Upper lobe of right lung (tissue), 1 donor: ENCODE measurements around the gene JSRP1. TPM values are rescaled to one million over a fixed set of nuclear protein-coding genes. Genes with fewer than 3 reads are reported as not detected.

Source experiments
- ATAC-seq: fragments of 200-7000 bp; cut with Tn5 transposase; one replicate; pipeline ENCODE4 v1.9.1; 2020; ENCODE audit warnings: mild to moderate bottlenecking, moderate library complexity
- DNase-seq: peaks from one replicate; pipeline ENCODE4 v3.0.0-alpha.2; 2020
- H3K27ac ChIP-seq: fragments of 200-600 bp; one replicate; pipeline ENCODE4 v1.8.0; 2022
- H3K27me3 ChIP-seq: fragments of 200-600 bp; one replicate; pipeline ENCODE4 v1.8.0; 2022; ENCODE audit warnings: mild to moderate bottlenecking
- H3K36me3 ChIP-seq: fragments of 200-600 bp; one replicate; pipeline ENCODE4 v1.8.0; 2022
- H3K4me1 ChIP-seq: fragments of 200-600 bp; one replicate; pipeline ENCODE4 v1.8.0; 2022
- H3K4me3 ChIP-seq: fragments of 200-600 bp; one replicate; pipeline ENCODE4 v1.8.0; 2022; ENCODE audit warnings: mild to moderate bottlenecking
- H3K9me3 ChIP-seq: fragments of 200-600 bp; one replicate; pipeline ENCODE4 v1.8.0; 2022
- CTCF ChIP-seq: fragments of 200-600 bp; IDR thresholded peaks from one replicate; pipeline ENCODE4 v1.8.0; 2022; ENCODE audit warnings: antibody characterized with exemption
- intact Hi-C: fragments of 100-400 bp; cut with DNase I; formaldehyde crosslinking; loops from one replicate; pipeline ENCODE4 v1.11.0; 2022
- total RNA-seq: library from RNA; stranded (reverse); fragmentation: NEBNext Ultra II Directional; extraction: Animal tissue kit (Norgen Biotek cat#: 25700); gene quantifications from one replicate; pipeline ENCODE4 v1.2.1, GENCODE V29; 2021
- donor health status: DM: no; HTN: yes; CAD: no; lungs with severe emphysema.

Gene JSRP1
- total RNA-seq, 1 donor from 2014 or later = 1.1 TPM

GRCh38 chr19:2261438-2262172 is 5.4 kb upstream of the JSRP1 start:
- Histone ChIP-seq H3K27me3 (no peaks in the 10 kb centered on the region), H3K27ac (no peak overlapping the region), H3K9me3 (no peaks in the 10 kb centered on the region), H3K36me3 (no peaks in the 10 kb centered on the region), H3K4me3 (no peak overlapping the region), H3K4me1 (peaks cover 16% of the 10 kb centered on the region)
- intact Hi-C loops = no loop called here
- ATAC-seq (peak; percentile 45), DNase-seq (peak; percentile 68)
- peak; percentile 66 for TF ChIP-seq CTCF

- no peaks in the 10 kb centered on the region for H3K27me3 ChIP-seq
- no peak for TF ChIP-seq CTCF
- H3K27ac ChIP-seq = no peak overlapping the region
- H3K36me3 ChIP-seq = no peaks in the 10 kb centered on the region
- no peak for DNase-seq
- no peak for ATAC-seq
- intact Hi-C loops = no loop called here
- H3K4me3 ChIP-seq = no peak overlapping the region
- H3K9me3 ChIP-seq = no peaks in the 10 kb centered on the region
- peaks cover 8% of the 10 kb centered on the region for H3K4me1 ChIP-seq
Observed at GRCh38 chr19:2260341-2260805, 4.2 kb upstream of the JSRP1 start.

- no peak for TF ChIP-seq CTCF
- no peak for DNase-seq
- Histone ChIP-seq H3K36me3 (no peaks in the 10 kb centered on the region), H3K27ac (no peak overlapping the region), H3K9me3 (no peaks in the 10 kb centered on the region), H3K4me3 (no peak overlapping the region), H3K4me1 (peaks cover 4% of the 10 kb centered on the region), H3K27me3 (no peaks in the 10 kb centered on the region)
- ATAC-seq = no peak
- intact Hi-C loops = no loop called here
Observed at GRCh38 chr19:2259336-2259735, 3.1 kb upstream of the JSRP1 start.

- Histone ChIP-seq H3K9me3 (no peaks in the 10 kb centered on the region), H3K4me3 (no peak overlapping the region), H3K27ac (no peak overlapping the region), H3K36me3 (no peaks in the 10 kb centered on the region), H3K27me3 (peaks cover 37% of the 10 kb centered on the region), H3K4me1 (peaks cover 30% of the 10 kb centered on the region)
- intact Hi-C loops = no loop called here
- TF ChIP-seq CTCF = no peak
- DNase-seq = no peak
- ATAC-seq = no peak
Observed at GRCh38 chr19:2255112-2255845, 938 bp downstream of the JSRP1 start.

GRCh38 chr19:2254064-2254872 is 1.9 kb downstream of the JSRP1 start:
- H3K36me3 ChIP-seq = no peaks in the 10 kb centered on the region
- intact Hi-C loops = no loop called here
- H3K9me3 ChIP-seq = no peaks in the 10 kb centered on the region
- no peak for DNase-seq
- no peak overlapping the region for H3K4me3 ChIP-seq
- H3K27ac ChIP-seq = no peak overlapping the region
- no peak for ATAC-seq
- H3K27me3 ChIP-seq = peaks cover 47% of the 10 kb centered on the region
- peaks cover 30% of the 10 kb centered on the region for H3K4me1 ChIP-seq
- TF ChIP-seq CTCF = peak; percentile 19
